Activated gamma-delta T cell (primary cell): ENCODE measurements around the gene PPARA.
"Not testable (repeated sequence)": the region's sequence is repeated elsewhere in the genome, so short reads cannot be mapped to it uniquely, and the experiment has no call there.

ENCODE experiments used
- DNase-seq: peaks from one replicate; lab custom pipeline; 2025; lab: John Stamatoyannopoulos, UW

The PPARA gene

DNA sequence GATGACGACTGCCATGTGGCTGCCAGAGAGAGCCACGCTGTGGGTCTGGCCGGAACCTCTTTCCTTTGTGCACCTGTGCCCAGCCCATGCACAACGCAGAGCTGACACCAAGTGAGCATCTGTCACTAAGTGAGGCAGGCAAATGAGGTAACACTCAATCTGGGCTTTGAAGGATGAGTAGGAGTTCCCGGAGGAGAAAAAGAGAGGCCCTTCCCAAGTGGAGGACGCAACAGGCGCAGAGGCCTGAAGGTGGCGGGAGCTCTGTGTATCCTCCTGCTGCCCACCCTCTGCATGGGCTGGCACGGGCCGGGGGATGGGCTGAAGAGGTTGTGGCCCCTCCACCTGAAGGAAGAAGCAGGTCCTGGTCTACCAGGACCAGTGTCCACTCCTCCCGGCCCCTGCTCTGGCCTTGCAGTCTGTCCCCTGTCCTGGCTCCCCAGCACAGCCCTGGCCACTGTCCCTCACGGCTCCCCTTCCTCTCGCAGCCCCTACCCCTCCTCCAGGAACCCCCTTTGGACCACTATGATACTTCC is 23.4 kb upstream of the PPARA start:
- no peak for DNase-seq

DNA sequence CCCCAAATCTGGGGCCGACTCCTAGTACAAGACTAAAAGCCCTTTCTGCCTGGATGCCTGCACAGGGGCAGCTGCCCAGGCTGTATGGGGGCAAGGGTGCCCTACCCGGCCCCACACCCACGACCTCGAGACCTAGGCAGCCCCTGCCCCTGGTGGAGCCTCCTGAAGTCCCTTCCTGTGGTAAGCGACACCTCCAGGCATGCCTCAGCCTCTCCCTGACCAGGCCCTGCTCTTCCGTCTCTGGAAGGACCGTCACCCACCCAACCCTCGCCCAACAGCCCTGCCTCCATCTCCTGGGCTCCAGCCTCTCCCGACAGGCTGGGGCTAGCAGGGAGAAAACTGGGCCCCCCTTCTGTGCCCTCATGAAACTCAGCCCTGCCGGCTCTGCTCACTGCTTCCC is 22.8 kb upstream of the PPARA start:
- no peak for DNase-seq

DNA sequence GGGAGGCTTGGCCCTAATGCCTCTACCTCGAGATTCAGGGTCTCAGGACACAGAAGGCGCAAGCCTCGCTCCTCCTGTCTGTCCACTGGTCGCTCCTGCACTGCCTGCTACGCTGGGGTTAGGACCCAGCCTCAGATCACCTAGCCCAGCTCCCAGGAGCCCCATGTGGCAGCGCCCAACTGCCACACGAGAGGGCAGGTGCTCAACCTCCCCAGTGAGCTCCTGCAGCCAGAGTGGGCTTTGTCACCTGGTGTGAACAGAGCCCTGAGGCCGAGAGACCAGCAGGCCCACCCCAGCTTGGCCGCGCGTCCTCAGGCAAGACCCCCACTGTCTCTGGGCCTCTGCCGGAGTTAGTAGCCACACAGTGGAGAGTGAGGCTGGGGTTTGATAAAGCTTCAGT is 21.7 kb upstream of the PPARA start:
- DNase-seq: no peak

DNA sequence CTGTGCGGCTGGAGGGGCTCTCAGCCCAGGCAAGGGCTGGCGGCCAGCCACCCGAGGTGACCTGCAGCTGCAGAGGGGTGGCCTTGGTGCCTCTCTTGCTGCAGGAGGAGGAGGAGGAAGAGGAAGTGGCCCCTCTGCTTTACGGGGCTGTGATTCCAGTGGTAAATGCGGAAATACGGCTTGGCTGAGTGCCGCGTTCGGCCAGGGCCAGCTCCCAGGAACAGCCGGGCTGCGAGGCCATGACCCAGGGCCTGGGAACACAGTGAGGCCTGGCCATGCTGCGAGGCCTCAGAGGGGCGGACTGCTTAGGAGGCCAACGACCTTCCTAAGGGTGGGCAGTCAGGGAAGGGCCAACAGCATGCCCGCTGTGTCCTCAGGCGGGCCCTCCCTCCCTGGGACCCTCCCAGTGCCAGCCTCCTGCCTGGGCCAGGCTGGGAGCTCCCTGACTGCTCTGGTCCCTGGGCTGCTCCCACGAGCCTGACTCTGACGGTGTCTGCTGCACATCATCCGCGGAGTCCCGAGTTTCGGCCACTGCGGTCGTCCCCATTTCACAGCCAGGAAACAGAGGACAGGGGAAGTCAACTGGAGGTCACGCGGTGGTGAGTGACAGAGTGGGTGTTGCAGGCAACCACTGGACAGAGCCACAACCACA is 20.8 kb upstream of the PPARA start:
- DNase-seq: no peak

DNA sequence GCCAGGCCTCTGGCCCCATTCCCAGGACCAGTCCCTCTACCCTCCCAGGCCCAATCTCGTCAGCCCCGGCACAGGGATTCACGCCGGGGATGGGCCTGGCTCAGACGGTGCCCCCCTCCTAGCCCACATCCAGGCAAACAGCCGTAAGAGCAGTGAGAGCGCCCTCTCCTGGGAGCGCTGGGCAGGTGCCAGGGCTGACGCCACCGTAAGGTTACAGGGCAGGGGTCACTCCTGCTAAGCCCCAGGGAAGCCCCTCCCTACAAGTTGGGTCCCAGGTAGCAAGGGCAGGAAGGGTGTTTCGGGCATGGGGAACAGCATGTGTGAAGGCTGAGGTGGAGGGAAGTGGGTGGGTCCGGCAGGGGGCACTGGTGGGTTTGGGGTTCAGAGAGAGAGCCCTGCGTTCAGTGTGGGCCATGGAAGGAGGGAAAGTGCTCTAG is 19.2 kb upstream of the PPARA start:
- no peak for DNase-seq

DNA sequence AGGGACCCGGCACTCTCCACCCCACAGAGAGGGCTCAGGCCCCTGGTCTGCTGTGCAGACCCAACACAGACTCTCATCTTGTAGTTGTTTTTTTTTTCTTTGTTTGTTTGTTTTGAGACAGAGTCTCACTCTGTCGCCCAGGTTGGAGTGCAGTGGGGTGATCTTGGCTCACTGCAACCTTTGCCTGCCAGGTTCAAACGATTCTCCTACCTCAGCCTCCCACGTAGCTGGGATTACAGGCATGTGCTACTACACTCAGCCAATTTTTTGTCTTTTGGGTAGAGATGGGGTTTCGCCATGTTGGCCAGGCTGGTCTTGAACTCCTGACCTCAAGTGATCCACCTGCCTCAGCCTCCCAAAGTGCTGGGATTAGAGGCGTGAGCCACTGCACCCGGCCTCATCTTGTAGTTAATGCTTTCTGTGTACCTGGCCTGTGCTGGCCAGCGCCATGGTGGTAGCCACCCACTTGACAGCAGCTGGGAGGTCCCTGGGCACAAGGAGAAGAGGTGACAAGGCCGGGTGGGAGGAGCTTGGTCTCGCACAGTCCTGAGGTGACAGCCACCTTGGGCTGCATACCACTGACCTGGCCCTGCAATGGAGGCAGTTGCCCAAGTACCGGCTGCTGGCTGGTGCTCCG is 18.0 kb upstream of the PPARA start:
- not testable (repeated sequence) for DNase-seq

DNA sequence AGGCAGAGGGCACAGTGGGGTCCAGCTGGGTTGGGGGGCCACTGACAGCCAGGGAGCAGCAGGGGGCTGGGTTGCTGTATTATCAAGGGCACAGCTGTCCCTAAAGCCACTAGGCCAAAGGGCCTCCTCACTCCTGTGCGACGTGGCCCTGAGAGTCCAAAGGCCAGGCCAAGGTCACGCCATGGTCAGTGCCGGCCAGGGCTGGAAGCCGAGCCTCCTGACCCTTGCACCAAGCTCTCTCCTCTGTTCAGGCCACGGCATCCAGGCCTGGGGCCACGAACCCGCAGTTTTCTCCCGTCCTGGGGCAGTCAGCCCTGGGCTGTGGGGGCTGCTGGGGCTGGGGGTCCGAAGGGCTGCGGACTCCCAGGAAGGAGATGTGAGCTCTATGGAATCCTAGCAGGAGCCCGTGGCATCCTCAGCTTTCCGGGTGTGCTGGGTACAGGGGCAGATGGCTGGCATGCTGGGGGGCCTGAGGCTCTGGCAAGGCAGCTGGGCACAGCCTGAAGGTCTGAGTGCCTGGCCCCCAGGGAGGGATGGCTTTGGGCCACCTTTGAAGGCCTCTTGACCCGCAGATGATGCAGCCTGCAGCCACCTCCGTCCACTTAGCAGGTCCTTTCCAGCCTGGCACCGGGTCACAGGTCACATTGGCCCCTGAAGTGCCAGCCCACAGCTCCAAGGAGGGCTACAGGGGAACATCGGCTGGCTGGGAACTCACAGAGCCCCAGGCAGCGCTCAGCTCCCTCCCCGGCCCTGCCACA is 17.3 kb upstream of the PPARA start:
- DNase-seq: no peak

DNA sequence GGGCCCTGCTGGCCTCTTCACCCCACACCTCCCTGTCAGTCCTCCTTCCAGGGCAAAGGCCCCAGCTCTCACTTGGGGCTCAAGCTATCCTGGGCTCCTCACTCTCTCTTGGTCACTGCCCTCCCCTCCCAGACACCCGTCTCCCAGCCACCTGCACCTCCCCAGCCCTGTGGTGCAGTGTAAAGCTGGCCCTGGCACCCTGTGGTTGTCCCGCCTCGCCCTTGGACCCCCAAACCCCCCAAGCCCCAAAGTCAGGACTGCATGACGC is 16.8 kb upstream of the PPARA start:
- no peak for DNase-seq

DNA sequence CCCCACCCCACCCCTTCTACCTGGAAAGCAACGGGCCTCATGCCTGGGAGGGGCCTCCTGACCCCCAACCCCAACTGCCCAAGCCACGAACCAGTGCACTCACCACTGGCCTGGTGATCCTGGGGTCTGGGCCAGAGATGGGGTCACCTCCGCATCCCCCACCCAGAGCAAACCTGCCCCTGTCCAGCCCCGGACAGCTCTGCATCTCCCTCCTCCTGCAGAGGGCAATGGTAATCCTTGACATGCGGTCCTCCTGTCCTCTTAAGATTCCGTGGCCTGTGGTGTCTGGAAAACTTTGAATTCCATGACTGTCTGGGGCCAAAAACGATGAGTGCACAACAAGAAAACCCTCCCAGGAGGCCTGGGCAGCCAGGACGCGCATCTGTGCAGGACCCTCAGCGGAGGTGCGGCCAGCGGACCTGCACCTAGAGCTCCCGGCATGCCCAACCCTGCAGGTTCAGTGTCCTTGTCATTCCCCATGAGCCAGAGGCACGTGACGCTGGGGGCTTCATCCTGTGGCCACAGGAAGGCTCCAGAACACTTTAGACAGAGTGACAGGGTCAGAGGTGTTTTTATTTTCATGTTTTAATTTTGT is 16.1 kb upstream of the PPARA start:
- DNase-seq: no peak

DNA sequence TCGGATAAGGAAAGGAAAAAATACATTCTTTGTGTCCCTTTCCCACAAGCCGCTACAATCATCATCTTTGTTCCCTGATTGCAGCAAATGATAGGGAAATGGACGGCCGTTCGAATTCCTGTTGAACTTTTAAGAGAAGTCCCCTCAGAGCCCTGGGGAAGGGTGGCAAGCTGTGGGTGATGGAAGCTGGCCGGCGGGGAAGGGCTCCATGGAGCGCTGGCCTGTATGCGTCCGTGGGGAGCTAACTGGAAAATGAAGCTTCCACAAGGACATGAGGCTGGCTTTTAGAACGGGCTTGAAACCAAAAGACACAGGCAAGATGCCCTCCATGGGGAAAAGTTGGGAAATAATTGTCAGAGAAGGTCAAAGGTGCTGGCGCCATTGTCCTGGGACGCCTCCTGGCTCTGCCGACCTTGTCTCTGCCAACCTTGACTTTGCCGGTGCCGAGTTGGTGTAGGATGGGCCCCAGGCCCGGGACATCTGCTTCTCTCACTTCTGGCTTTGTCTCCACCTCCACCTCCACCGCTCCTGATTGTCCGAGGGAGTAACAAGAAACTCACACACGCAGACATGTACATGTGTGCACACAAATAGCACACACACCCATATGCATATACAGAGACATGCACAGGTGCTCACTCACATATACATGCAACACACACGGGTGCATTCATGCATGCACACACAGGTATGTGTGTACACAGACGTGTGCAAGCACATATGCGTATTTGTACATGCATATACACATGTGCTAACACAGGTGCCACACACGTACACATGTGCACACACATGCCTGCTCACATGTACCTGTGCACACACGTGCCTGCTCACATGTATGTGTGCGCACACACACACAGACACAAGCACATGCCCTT is 14.5 kb upstream of the PPARA start:
- DNase-seq: no peak

DNA sequence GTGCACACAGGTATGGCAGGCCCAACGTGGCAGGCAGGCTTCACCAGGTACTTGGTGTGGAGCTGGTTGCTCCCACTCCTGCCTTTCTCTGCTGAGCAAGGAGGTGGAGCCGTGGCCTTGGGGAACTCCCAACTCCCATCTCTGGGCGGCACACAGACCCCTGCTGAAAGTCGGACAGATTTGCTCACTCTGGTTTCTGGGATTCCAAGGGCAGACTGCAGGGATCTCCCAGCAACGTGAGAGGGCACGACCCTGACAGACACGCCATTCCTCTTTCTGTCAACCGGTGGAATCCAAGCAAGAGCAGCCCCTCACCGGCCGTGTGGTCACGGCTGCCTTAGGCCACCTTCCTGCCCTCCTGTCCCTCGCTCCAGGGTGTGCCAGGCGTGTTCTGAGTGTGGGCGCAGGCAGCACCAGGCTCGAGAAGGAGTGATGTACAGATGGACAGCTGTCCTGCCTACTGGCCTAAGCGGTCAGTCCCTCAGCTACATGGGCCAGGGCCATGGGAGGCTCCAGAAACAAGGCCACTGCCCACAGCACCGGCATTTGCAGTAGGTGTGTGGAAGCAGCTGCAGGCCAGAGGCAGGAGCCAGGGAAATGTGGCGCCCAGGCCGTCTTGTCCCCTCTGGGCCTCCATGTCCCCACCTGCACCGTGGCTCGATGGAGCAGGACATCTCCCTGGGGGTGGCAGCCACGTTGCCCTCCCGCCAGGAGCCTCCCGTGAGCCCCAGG is 13.7 kb upstream of the PPARA start:
- DNase-seq: no peak

DNA sequence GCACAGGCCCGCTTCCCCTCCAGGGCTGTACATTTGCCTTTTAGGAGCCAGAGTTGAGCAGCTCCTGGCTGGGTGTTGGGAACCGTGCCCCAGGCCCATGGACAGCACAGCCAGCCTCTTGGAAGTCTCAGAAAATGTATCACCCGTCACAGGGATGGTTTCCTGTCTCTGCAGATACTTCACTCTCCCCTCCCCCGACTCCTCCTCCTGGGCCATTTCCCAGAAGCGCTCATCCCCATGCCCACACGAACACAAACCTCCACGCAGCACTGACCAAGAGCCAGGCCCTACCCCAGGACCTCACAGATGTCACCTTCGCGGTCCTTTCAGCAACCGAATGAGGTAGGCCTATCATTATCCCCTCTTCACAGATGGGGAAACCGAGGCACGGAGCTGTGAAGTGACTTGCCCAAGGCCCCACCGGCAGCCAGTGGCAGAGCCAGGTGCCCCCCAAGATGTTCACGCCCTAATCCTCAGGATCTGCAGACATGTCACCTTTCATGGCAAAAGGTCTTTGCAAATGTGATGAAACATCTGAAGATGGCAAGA is 13.0 kb upstream of the PPARA start:
- DNase-seq: no peak

DNA sequence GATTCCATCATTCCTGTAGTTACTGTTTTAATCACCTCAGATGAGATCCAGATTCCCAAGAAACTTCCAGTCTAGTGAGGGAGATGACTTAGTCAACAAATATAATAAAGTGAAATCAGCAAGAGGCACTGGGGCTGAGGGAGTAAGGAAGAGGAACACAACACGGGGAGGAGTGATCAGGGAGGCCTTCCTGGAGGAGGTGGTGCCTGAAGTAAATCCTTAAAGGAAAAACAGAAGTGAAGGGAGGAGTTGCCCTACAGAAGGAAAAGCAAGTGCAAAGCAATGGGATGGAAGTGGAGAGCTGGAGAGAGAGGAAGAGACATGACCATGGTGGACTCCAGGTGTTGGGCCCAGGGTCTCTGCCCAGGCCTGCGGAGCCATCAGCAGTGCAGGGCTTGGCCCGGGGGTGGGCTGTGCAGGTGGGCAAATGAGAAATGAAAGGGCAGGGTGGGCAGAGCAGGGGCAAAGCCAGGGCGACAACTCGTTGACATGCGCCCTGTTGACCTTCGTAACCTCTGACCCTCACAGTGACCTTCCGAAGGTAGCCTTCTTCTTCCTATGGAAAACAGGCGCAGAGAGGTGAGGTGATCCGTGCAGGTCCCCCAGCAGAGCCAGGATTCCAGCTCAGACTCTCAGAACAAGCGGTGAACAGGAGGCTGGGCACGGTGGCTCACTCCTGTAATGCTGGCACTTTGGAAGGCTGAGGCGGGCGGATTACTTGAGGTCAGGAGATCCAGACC is 12.1 kb upstream of the PPARA start:
- DNase-seq: no peak

DNA sequence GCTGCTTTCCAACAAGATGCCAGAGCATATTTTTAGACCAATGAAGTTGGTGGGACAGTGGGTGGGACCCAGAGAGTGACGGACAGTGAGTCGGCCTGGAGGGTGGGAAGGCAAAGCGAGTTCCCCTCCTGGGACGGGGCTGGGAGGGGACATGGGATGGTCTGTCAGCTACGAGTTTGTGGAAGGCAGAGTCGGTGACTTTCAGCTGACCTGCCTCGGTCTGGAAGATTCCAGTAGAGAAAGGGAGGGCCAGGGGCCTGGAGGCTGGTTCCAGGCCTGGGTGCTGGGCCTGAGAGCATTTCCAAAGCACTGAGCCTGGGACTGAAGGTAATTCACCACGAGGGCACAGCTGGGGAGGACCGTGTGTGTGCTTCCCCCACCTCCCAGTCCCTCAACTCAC is 10.9 kb upstream of the PPARA start:
- DNase-seq: not testable (repeated sequence)

DNA sequence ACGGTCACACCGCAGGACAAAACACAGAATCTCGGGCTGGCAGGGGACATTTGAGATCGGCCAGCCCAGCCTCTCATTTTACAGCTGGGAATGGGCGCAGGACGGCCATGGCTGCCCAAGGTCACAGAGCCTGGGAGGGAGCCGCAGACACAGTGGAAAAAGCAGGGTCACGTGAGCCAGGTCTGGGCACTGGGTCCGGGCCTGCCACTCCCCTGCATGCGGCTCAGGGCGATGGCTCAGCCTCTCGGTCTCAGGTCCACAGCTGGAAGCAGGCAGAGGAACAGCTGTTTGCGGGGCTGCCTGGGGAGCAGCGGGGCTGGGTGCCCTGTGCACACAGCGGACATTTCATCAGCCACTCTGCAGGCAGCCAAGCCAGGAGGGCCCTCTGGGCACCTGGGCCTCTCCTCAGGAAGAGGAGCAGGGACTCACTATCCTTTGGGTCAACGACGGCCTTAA is 10.4 kb upstream of the PPARA start:
- DNase-seq: no peak

DNA sequence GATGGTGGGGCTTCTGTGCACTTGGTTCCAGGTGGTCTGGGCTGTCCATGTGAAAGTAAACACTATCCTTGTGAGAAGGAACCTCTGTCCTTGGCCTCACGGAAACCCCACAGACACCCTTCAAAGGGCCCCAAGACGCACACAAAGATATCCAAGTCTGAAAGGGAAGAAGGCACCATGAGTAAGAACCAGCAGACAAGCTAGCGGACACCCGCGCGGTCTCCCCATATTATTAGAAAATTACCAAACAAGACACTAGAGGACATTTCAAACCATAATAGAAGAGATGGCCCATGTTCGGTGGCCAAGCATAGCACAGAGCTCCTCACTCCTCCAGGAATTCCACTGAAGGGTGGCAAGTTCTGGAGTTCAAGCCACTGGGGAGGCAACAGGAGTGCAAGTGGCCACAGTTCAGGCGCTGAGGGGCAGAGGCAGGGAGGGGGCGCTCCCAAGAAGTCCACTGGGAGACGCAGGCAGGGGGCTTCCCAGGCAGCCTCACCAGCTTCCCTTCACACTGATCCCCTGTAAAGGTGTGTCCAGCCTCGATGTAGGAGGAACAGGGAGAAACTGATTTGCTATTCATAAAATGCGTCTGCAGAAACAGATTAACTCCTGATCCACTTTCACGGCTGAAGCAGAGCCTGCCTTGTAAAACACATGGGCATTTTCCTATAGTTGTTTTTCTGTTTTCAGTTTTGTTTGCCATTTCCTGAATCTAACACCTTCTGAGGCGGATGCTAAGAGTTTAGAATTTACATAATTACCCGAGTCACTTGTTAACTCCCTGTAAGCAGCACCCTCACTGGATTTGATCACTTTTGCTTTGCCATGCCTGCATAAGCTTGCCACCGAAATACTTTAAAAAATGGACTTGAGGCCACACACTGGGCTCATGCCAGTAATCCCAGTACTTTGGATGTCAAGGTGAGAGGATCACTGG is 9.1 kb upstream of the PPARA start:
- no peak for DNase-seq

DNA sequence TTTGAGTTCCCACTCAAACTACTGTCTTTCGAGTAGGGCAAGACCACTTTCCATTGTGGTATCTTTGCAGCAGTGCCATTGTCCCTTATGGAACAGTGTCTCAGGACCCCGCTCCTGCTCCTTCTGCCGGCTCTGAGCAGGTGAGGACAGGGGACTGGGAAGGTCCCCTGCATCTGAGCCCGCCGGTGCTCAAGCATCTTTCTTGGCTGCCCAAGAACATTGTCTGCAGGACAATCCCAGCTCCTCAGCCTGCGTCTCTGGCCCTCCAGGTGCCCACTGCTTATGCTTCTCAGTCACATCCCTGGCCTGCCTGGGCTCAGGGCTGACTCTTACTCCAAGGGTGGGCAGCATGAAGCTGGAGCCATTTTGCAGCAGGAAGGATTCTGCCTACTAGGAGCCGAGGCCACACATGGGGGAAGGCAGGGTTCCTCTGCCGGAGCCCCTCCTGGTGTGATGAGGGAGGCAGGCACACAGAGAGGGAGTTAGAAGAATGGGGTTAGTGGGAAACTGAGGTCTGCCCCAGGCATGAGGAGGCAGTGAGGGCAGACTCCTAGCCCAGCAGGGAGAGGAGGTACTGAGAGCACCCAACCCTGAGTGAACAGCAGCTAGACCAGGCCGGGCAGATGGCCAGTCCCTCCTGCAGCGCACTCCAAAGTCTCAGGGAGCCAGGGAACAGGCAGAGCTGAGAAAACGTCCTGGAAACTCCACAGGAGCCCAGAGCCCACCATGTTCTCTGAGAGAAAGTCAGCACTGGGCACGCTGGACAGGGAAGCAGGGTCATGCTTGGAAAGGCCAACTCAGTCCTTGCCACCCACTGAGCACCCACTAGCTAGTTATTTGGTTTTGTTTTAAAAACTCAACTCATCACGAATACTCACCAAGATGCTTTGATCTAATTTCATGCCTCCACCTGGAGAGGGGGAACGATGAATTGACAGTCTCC is 7.5 kb upstream of the PPARA start:
- no peak for DNase-seq
